HG03139 (cell line): ENCODE results near the gene PKP3.
"Not testable (repeated sequence)": the region's sequence is repeated elsewhere in the genome, so short reads cannot be mapped to it uniquely, and the experiment has no call there.

Experiments used
- ATAC-seq: cut with Tn5 transposase; IDR thresholded peaks from one replicate; pipeline ENCODE4 v1.9.1; 2021; ENCODE audit not compliant: unreplicated experiment

The PKP3 gene

GRCh38 chr11:362642-363442, 31.2 kb upstream of the PKP3 start:
- no peak for ATAC-seq

- ATAC-seq, result not testable (repeated sequence)
Measured at GRCh38 chr11:363443-363805, 30.6 kb upstream of the PKP3 start.

- no peak for ATAC-seq
Measured at GRCh38 chr11:363948-364761, 29.9 kb upstream of the PKP3 start.

- no peak for ATAC-seq
Measured at GRCh38 chr11:364991-365725, 28.9 kb upstream of the PKP3 start.

GRCh38 chr11:365831-366230, 28.2 kb upstream of the PKP3 start:
- ATAC-seq, result no peak

- ATAC-seq, result no peak
Measured at GRCh38 chr11:367956-368413, 26.0 kb upstream of the PKP3 start.

GRCh38 chr11:368414-369335, 25.3 kb upstream of the PKP3 start:
- ATAC-seq, result no peak

GRCh38 chr11:369336-370018, 24.5 kb upstream of the PKP3 start, which contains the start of gene B4GALNT4:
Gene B4GALNT4 (plus strand): TSS chr11:369499. CDS start chr11:369804, 305 bp downstream.
- no peak for ATAC-seq

GRCh38 chr11:370070-370941, 23.7 kb upstream of the PKP3 start:
- ATAC-seq, result no peak

- ATAC-seq, result no peak
Measured at GRCh38 chr11:371051-371450, 23.0 kb upstream of the PKP3 start.

- no peak for ATAC-seq
Measured at GRCh38 chr11:371716-372590, 22.1 kb upstream of the PKP3 start.

- no peak for ATAC-seq
Measured at GRCh38 chr11:372809-373715, 20.9 kb upstream of the PKP3 start.

GRCh38 chr11:373716-374551, 20.1 kb upstream of the PKP3 start:
- no peak for ATAC-seq

GRCh38 chr11:375065-376025, 18.7 kb upstream of the PKP3 start:
- ATAC-seq, result no peak
